Bronchial epithelial cell (primary cell): ENCODE data around the gene FGGY. TPM values are rescaled to one million over a fixed set of nuclear protein-coding genes. Genes with fewer than 3 reads are reported as not detected.

Experiments used
- DNase-seq: peaks from one replicate; pipeline ENCODE4 v3.0.0-alpha.2; 2010; ENCODE audit warnings: low read depth
- FAIRE-seq: peaks from 2 replicates; lab custom pipeline; 2011; peaks lifted over from hg19 to GRCh38; lab: Jason Lieb, UNC
- H3K27me3 ChIP-seq: 2 replicates; pipeline ENCODE4 v1.5.1; 2011; ENCODE audit warnings: low read length; ENCODE audit not compliant: control insufficient read depth, insufficient read depth
- H3K36me3 ChIP-seq: 2 replicates; pipeline ENCODE4 v1.5.1; 2011; ENCODE audit warnings: low read length; ENCODE audit not compliant: control insufficient read depth, insufficient read depth
- H3K4me3 ChIP-seq: 2 replicates; pipeline ENCODE4 v1.5.1; 2011; ENCODE audit warnings: mild to moderate bottlenecking, low read depth, low read length, control low read depth
- total RNA-seq: library from RNA; depleted of rRNA; stranded (reverse); fragments of >200 nt; gene quantifications from 2 replicates; pipeline ENCODE4 v1.2.1, GENCODE V29; 2014
- TF ChIP-seq, protein P1 (sequence below): IDR thresholded peaks from 2 replicates; pipeline ENCODE4 v1.5.1; 2011; ENCODE audit warnings: mild to moderate bottlenecking, moderate library complexity, low read length, control low read depth, inconsistent platforms; ENCODE audit not compliant: insufficient read depth, severe bottlenecking

Gene FGGY
- total RNA-seq, 1 donor from 2014 or later, result 20.0 TPM

DNA sequence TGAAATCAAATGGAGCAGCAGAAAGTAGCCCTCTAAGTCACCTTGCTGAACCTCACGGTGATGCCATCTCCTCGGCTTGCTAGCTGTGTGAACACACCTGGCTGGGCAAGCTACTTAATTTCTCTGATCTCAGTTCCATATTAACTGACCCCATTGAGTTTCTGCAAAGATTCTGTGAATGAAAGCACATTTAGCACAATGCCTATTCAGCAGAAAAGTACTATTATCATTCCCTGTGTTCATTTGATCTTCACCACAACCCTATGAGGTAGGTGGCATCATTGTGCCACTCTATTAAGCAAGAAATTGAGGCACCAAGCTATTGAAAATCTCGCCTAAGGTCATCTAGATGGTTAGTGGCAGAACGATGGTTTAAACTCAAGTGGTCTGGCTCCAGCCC is 387.8 kb downstream of the FGGY start:
- Histone ChIP-seq H3K36me3 (no peaks in the 10 kb centered on the region), H3K27me3 (no peaks in the 10 kb centered on the region), H3K4me3 (no peak overlapping the region)
- TF ChIP-seq, protein P1, sequence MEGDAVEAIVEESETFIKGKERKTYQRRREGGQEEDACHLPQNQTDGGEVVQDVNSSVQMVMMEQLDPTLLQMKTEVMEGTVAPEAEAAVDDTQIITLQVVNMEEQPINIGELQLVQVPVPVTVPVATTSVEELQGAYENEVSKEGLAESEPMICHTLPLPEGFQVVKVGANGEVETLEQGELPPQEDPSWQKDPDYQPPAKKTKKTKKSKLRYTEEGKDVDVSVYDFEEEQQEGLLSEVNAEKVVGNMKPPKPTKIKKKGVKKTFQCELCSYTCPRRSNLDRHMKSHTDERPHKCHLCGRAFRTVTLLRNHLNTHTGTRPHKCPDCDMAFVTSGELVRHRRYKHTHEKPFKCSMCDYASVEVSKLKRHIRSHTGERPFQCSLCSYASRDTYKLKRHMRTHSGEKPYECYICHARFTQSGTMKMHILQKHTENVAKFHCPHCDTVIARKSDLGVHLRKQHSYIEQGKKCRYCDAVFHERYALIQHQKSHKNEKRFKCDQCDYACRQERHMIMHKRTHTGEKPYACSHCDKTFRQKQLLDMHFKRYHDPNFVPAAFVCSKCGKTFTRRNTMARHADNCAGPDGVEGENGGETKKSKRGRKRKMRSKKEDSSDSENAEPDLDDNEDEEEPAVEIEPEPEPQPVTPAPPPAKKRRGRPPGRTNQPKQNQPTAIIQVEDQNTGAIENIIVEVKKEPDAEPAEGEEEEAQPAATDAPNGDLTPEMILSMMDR, result no peak
- no peak for DNase-seq
- no peak for FAIRE-seq

DNA sequence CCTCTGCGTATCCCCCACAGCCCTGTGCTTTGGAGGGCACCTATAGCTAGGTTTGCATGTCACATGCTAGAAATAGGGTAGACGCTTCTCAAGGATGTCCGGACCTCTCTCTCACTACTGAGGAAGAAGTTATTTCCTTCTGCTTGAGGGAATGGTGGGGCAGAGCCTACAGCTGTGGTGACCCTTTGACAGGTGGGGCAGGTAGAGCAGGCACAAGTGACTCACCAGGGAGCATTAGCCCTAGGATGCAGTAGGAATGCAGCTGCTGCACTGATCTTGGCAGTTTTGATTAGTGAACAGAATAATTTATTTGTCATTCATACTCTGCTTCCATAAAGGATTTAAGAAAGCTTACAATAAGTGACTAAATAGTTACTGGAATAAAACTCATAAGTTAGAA is 388.2 kb downstream of the FGGY start:
- H3K36me3 ChIP-seq, result no peaks in the 10 kb centered on the region
- no peaks in the 10 kb centered on the region for H3K27me3 ChIP-seq
- FAIRE-seq (peak; percentile 52), DNase-seq (no peak)
- TF ChIP-seq, protein P1, result no peak
- H3K4me3 ChIP-seq, result no peak overlapping the region

DNA sequence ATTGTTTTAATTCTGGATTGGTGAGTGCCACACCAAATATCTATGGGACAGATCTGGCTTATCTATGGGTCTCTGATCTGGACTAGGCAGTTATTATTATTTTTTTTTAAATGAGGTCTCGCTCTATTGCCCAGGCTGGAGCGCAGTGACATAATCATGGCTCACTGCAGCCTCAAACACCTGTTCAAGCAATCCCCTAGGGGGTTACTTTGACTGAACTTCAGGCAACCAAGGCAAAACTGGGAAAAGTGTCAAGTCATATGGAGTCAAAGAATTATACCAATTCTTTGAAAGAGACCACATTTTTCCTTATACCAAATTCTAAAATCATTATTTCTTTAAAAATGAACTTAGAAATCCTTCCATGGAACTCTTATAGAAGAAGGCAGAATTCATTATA is 388.8 kb downstream of the FGGY start:
- no peak overlapping the region for H3K4me3 ChIP-seq
- FAIRE-seq (no peak), DNase-seq (no peak)
- TF ChIP-seq, protein P1, result no peak
- H3K36me3 ChIP-seq, result no peaks in the 10 kb centered on the region
- no peaks in the 10 kb centered on the region for H3K27me3 ChIP-seq

DNA sequence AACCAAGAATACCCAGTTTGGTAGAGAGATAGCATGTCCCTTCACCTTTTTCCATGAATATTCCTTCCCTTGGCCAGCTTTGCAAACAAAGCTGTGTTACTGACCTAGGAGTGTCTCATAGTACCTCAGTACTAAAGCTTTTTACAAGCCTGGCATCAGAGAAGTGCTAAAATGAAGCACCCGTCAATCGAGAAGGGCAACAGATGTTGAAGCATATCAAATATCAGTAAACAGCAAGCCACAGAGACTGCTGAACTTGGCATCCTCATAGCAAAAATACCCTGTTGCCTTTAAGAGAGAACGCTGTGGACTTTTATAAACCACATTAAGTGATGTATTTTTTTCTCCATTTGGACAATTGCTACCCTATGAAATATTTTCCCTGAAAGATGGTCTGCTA is 389.3 kb downstream of the FGGY start:
- TF ChIP-seq, protein P1, result no peak
- FAIRE-seq, result no peak
- no peaks in the 10 kb centered on the region for H3K27me3 ChIP-seq
- DNase-seq, result no peak
- H3K4me3 ChIP-seq, result no peak overlapping the region
- no peaks in the 10 kb centered on the region for H3K36me3 ChIP-seq

DNA sequence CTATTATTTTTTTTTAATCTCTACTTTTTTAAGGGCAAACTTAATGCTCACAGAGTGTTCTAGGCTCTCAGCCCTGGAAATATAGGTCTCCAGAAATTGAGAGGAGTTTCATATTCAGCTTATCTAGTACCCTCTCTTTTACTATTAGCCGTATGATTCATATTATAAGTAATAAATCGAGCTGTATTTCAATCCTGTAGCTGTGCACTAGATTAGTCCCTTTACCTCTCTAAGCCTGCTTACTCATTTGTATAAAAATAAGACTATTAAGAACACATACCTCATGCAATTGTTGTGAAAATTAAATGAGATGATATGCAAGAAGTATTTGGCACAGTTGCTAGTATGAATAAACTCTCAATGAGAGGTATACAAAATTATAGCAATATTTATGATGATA is 389.7 kb downstream of the FGGY start:
- DNase-seq (no peak), FAIRE-seq (no peak)
- TF ChIP-seq, protein P1, result no peak
- no peaks in the 10 kb centered on the region for H3K36me3 ChIP-seq
- H3K4me3 ChIP-seq, result no peak overlapping the region
- no peaks in the 10 kb centered on the region for H3K27me3 ChIP-seq

DNA sequence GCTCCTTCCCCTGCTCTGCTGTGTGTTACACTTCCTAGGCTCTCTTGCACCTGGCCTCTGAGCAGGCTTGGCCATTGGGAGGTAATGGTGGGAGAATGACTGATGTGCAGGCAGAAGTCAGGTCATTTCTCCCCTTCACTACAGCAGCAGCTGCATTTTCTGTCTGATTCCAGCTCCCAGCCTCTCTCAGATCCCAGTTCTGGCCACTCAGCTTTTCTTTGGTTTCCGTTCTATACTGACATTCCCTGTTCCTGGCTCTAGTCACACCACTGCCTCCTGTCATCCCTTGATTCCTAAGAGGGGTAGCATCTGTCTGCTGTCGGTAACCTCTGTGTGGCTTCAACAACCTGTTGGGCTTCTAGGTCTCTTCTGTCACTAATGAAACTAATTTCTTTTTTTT is 390.2 kb downstream of the FGGY start:
- FAIRE-seq, result no peak
- H3K36me3 ChIP-seq, result no peaks in the 10 kb centered on the region
- no peaks in the 10 kb centered on the region for H3K27me3 ChIP-seq
- H3K4me3 ChIP-seq, result no peak overlapping the region
- no peak for DNase-seq
- TF ChIP-seq, protein P1, result no peak
